Keratinocyte (primary cell): ENCODE results near the gene MALRD1. TPM values are rescaled to one million over a fixed set of nuclear protein-coding genes. Genes with fewer than 3 reads are reported as not detected.

Experiments
- DNase-seq: peaks from one replicate; pipeline ENCODE4 v3.0.0-alpha.2; 2011; ENCODE audit warnings: low read depth, missing footprints, low spot score
- FAIRE-seq: peaks from 2 replicates; lab custom pipeline; 2011; peaks lifted over from hg19 to GRCh38; lab: Jason Lieb, UNC
- H2AFZ ChIP-seq: 2 replicates; pipeline ENCODE4 v1.6.0; 2012; ENCODE audit warnings: low read length, control low read depth, inconsistent platforms; ENCODE audit not compliant: control insufficient read depth
- H3K27ac ChIP-seq: 2 replicates; pipeline ENCODE4 v1.5.1; 2011; ENCODE audit warnings: low read length; ENCODE audit not compliant: control insufficient read depth, insufficient read depth
- H3K27me3 ChIP-seq: 3 replicates; pipeline ENCODE4 v1.6.0; 2011; ENCODE audit warnings: low read length; ENCODE audit not compliant: control insufficient read depth, insufficient read depth; ENCODE audit errors: extremely low read depth
- H3K36me3 ChIP-seq, 2 experiments: 2 replicates in 1 of 2; 3 replicates in 1 of 2; pipeline ENCODE4 v1.5.1; 2011; ENCODE audit warnings: low read length in 2 of 2, mild to moderate bottlenecking in 1 of 2; ENCODE audit not compliant: control insufficient read depth in 2 of 2, insufficient read depth in 2 of 2; ENCODE audit errors: extremely low read depth in 1 of 2
- H3K4me1 ChIP-seq: 3 replicates; pipeline ENCODE4 v1.5.1; 2011; ENCODE audit warnings: low read length; ENCODE audit not compliant: control insufficient read depth, insufficient read depth; ENCODE audit errors: extremely low read depth
- H3K4me2 ChIP-seq: 3 replicates; pipeline ENCODE4 v1.6.0; 2011; ENCODE audit warnings: low read depth, low read length; ENCODE audit not compliant: control insufficient read depth, insufficient read depth; ENCODE audit errors: extremely low read depth
- H3K4me3 ChIP-seq, 3 experiments: fragments of 200-600 bp in 1 of 3; sonication (generic) in 1 of 3; 2 replicates in 2 of 3; 3 replicates in 1 of 3; pipeline ENCODE4 v1.5.1; 2011 to 2016; ENCODE audit warnings: low read length in 3 of 3, mild to moderate bottlenecking in 3 of 3, control low read depth in 2 of 3, inconsistent platforms in 1 of 3, low read depth in 1 of 3, mixed read lengths in 1 of 3, mixed run types in 1 of 3, moderate library complexity in 1 of 3; ENCODE audit not compliant: control insufficient read depth in 2 of 3, insufficient read depth in 2 of 3; ENCODE audit errors: extremely low read depth in 1 of 3
- H3K79me2 ChIP-seq: 2 replicates; pipeline ENCODE4 v1.6.0; 2012; ENCODE audit warnings: low read length; ENCODE audit not compliant: control insufficient read depth, insufficient read depth
- H3K9ac ChIP-seq: 3 replicates; pipeline ENCODE4 v1.6.0; 2011; ENCODE audit warnings: low read length; ENCODE audit not compliant: control insufficient read depth, insufficient read depth; ENCODE audit errors: extremely low read depth
- H3K9me1 ChIP-seq: 3 replicates; pipeline ENCODE4 v1.6.0; 2011; ENCODE audit warnings: low read length; ENCODE audit not compliant: control insufficient read depth, insufficient read depth; ENCODE audit errors: extremely low read depth
- H3K9me3 ChIP-seq: 2 replicates; pipeline ENCODE4 v1.5.1; 2012; ENCODE audit warnings: low read depth, low read length; ENCODE audit not compliant: control insufficient read depth
- H4K20me1 ChIP-seq: 3 replicates; pipeline ENCODE4 v1.6.0; 2011; ENCODE audit warnings: low read length; ENCODE audit not compliant: control insufficient read depth, insufficient read depth; ENCODE audit errors: extremely low read depth
- CTCF ChIP-seq, 3 experiments: IDR thresholded peaks in 1 of 3; conservative IDR thresholded peaks in 1 of 3; optimal IDR thresholded peaks in 1 of 3; 2 replicates in 2 of 3; 3 replicates in 1 of 3; pipeline versions ENCODE3 to v1.5.1; 2011; ENCODE audit warnings: low read length in 3 of 3, mild to moderate bottlenecking in 3 of 3, moderate library complexity in 2 of 3, control low read depth in 1 of 3, inconsistent platforms in 1 of 3; ENCODE audit not compliant: insufficient read depth in 2 of 3; ENCODE audit errors: extremely low read depth in 1 of 3
- EZH2 ChIP-seq: IDR thresholded peaks from one replicate; pipeline ENCODE4 v1.6.1; 2012; ENCODE audit warnings: inconsistent platforms, mild to moderate bottlenecking, low read length, moderate library complexity
- dilution Hi-C: fragments of 300-500 bp; cut with MboI; formaldehyde crosslinking; loops from one replicate; pipeline ENCODE4 v1.7.0; 2020; ENCODE audit warnings: low sequenced_read_pairs; ENCODE audit not compliant: extremely low pct_ligation_motif_present
- polyA plus RNA-seq, 5 experiments: library from polyadenylated mRNA; depleted of rRNA in 3 of 5; stranded (reverse) in 3 of 5; stranded (forward) in 1 of 5; unstranded in 1 of 5; fragments of >200 nt; gene quantifications; 1 replicate in 1 of 5; 2 replicates in 3 of 5; 3 replicates in 1 of 5; pipeline versions ENCODE4 v1.2.1 to v1.2.3, GENCODE V29; 2011 to 2012; ENCODE audit warnings: missing spikeins in 2 of 5, low read depth in 1 of 5, low replicate concordance in 1 of 5

Gene MALRD1
- polyA plus RNA-seq, 1 donor (not counting 4 experiments of a cell fraction or from before 2014, with no cell fraction given) = not detected

GRCh38 chr10:19707376-19707775, 658.8 kb downstream of the MALRD1 start:
- TF ChIP-seq CTCF (optimal IDR thresholded peaks at IDR 0.05 in 1 of 3, IDR thresholded peaks at IDR 0.05 in 1 of 3, conservative IDR thresholded peaks at IDR 0.05 in 1 of 3; ENCODE audit: extremely low read depth in 1 of 3, insufficient read depth in 2 of 3, low read length in 3 of 3) = no peak
- no peak for TF ChIP-seq EZH2
- Histone ChIP-seq H3K4me1 (peaks cover 1% of the 10 kb centered on the region), H3K9me1 (no peaks in the 10 kb centered on the region), H3K27me3 (no peaks in the 10 kb centered on the region), H3K4me3 (no peak overlapping the region), H4K20me1 (no peaks in the 10 kb centered on the region), H3K4me2 (peak overlapping the region; percentile 10), H3K36me3 (no peaks in the 10 kb centered on the region), H3K9ac (no peak overlapping the region), H3K79me2 (no peaks in the 10 kb centered on the region), H3K9me3 (no peaks in the 10 kb centered on the region), H3K27ac (no peak overlapping the region), H2AFZ (peak overlapping the region; percentile 23)
- FAIRE-seq = peak; percentile 55
- dilution Hi-C loops = no loop called here
- no peak for DNase-seq

DNA sequence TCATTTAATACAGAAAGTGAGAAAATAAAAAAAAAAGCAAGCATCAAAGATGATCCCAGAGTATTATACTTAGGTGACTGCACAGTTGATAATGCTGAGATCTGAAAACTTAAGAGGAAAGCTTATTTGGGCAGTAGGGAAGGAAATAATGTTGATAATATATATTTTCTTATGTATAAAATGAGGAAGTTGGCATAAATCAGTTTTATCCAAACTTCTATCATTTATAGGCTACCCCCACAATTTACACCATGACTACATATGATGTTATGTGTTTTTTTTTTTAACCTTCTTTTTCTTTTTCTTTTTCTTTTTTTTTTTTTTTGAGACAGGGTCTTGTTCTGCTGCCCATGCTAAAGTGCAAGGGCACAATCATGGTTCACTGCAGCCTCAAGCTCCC, 659.4 kb downstream of the MALRD1 start:
- FAIRE-seq = no peak
- H3K4me3 ChIP-seq = no peak overlapping the region
- no peaks in the 10 kb centered on the region for H3K4me1 ChIP-seq
- no peak overlapping the region for H3K27ac ChIP-seq
- no peaks in the 10 kb centered on the region for H3K9me1 ChIP-seq
- H2AFZ ChIP-seq = no peak overlapping the region
- no peaks in the 10 kb centered on the region for H3K27me3 ChIP-seq
- H4K20me1 ChIP-seq = no peaks in the 10 kb centered on the region
- H3K4me2 ChIP-seq = no peak overlapping the region
- dilution Hi-C loops = no loop called here
- H3K79me2 ChIP-seq = no peaks in the 10 kb centered on the region
- H3K9ac ChIP-seq = no peak overlapping the region
- TF ChIP-seq EZH2 (no peak), CTCF (optimal IDR thresholded peaks at IDR 0.05 in 1 of 3, IDR thresholded peaks at IDR 0.05 in 1 of 3, conservative IDR thresholded peaks at IDR 0.05 in 1 of 3; ENCODE audit: extremely low read depth in 1 of 3, insufficient read depth in 2 of 3, low read length in 3 of 3) (no peak)
- DNase-seq = no peak
- H3K9me3 ChIP-seq = no peaks in the 10 kb centered on the region
- no peaks in the 10 kb centered on the region for H3K36me3 ChIP-seq
